ENCODE results near the gene KIF3B. TPM values are rescaled to one million over a fixed set of nuclear protein-coding genes. Genes with fewer than 3 reads are reported as not detected.

The KIF3B gene
- total RNA-seq (2012; rRNA removed), result 21.5 and 21.8 TPM in 2 replicates

GRCh38 chr20:32277361-32278198 is at the start of gene KIF3B:
TSS of gene KIF3B (plus strand) at chr20:32277651. CDS start at chr20:32309778, 32,127 bp downstream.
- Histone ChIP-seq H3K9ac (ENCODE audit: low read depth, low read length) (peak within 1 kb of the TSS; percentile 89), H3K4me2 (ENCODE audit: low read length) (peak within 1 kb of the TSS; percentile 98), H3K27me3 (ENCODE audit: control insufficient read depth, insufficient read depth, low read length) (peaks cover 6% of the 10 kb centered on the region), H3K4me1 (ENCODE audit: control insufficient read depth, insufficient read depth, low read length) (peaks cover 12% of the 10 kb centered on the region), H3K9me3 (replicated peaks; ENCODE audit: low read length) (no peaks in the 10 kb centered on the region), H3K36me3 (ENCODE audit: insufficient read depth, low read length) (peaks cover 2% of the 10 kb centered on the region), H3K4me3 (ENCODE audit: low read length) (peak within 1 kb of the TSS; percentile 93)

GRCh38 chr20:32227744-32228688 is 49.4 kb upstream of the KIF3B start:
- Histone ChIP-seq H3K4me1 (ENCODE audit: control insufficient read depth, insufficient read depth, low read length) (no peaks in the 10 kb centered on the region), H3K36me3 (ENCODE audit: insufficient read depth, low read length) (peaks cover 55% of the 10 kb centered on the region), H3K9ac (ENCODE audit: low read depth, low read length) (no peak overlapping the region), H3K27me3 (ENCODE audit: control insufficient read depth, insufficient read depth, low read length) (no peaks in the 10 kb centered on the region), H3K4me3 (ENCODE audit: low read length) (no peak overlapping the region), H3K4me2 (ENCODE audit: low read length) (no peak overlapping the region), H3K9me3 (replicated peaks; ENCODE audit: low read length) (no peaks in the 10 kb centered on the region)

- no peak overlapping the region for H3K4me3 ChIP-seq (ENCODE audit: low read length)
- H3K4me2 ChIP-seq (ENCODE audit: low read length), result no peak overlapping the region
- no peak overlapping the region for H3K9ac ChIP-seq (ENCODE audit: low read depth, low read length)
- peaks cover 54% of the 10 kb centered on the region for H3K36me3 ChIP-seq (ENCODE audit: insufficient read depth, low read length)
- H3K4me1 ChIP-seq (ENCODE audit: control insufficient read depth, insufficient read depth, low read length), result no peaks in the 10 kb centered on the region
- H3K9me3 ChIP-seq (replicated peaks; ENCODE audit: low read length), result no peaks in the 10 kb centered on the region
- H3K27me3 ChIP-seq (ENCODE audit: control insufficient read depth, insufficient read depth, low read length), result no peaks in the 10 kb centered on the region
Measured at GRCh38 chr20:32229251-32229747, 48.2 kb upstream of the KIF3B start.

GRCh38 chr20:32230707-32231106 is 46.7 kb upstream of the KIF3B start:
- H3K9ac ChIP-seq (ENCODE audit: low read depth, low read length), result no peak overlapping the region
- no peaks in the 10 kb centered on the region for H3K27me3 ChIP-seq (ENCODE audit: control insufficient read depth, insufficient read depth, low read length)
- no peaks in the 10 kb centered on the region for H3K4me1 ChIP-seq (ENCODE audit: control insufficient read depth, insufficient read depth, low read length)
- H3K9me3 ChIP-seq (replicated peaks; ENCODE audit: low read length), result no peaks in the 10 kb centered on the region
- H3K4me2 ChIP-seq (ENCODE audit: low read length), result no peak overlapping the region
- peaks cover 68% of the 10 kb centered on the region for H3K36me3 ChIP-seq (ENCODE audit: insufficient read depth, low read length)
- H3K4me3 ChIP-seq (ENCODE audit: low read length), result no peak overlapping the region

- H3K4me3 ChIP-seq (ENCODE audit: low read length), result no peak overlapping the region
- no peak overlapping the region for H3K4me2 ChIP-seq (ENCODE audit: low read length)
- no peaks in the 10 kb centered on the region for H3K9me3 ChIP-seq (replicated peaks; ENCODE audit: low read length)
- H3K9ac ChIP-seq (ENCODE audit: low read depth, low read length), result no peak overlapping the region
- peaks cover 73% of the 10 kb centered on the region for H3K36me3 ChIP-seq (ENCODE audit: insufficient read depth, low read length)
- H3K4me1 ChIP-seq (ENCODE audit: control insufficient read depth, insufficient read depth, low read length), result no peaks in the 10 kb centered on the region
- no peaks in the 10 kb centered on the region for H3K27me3 ChIP-seq (ENCODE audit: control insufficient read depth, insufficient read depth, low read length)
Measured at GRCh38 chr20:32231245-32231644, 46.2 kb upstream of the KIF3B start.

- no peak overlapping the region for H3K4me3 ChIP-seq (ENCODE audit: low read length)
- peaks cover 70% of the 10 kb centered on the region for H3K36me3 ChIP-seq (ENCODE audit: insufficient read depth, low read length)
- no peak overlapping the region for H3K4me2 ChIP-seq (ENCODE audit: low read length)
- no peaks in the 10 kb centered on the region for H3K9me3 ChIP-seq (replicated peaks; ENCODE audit: low read length)
- H3K9ac ChIP-seq (ENCODE audit: low read depth, low read length), result no peak overlapping the region
- H3K27me3 ChIP-seq (ENCODE audit: control insufficient read depth, insufficient read depth, low read length), result no peaks in the 10 kb centered on the region
- H3K4me1 ChIP-seq (ENCODE audit: control insufficient read depth, insufficient read depth, low read length), result no peaks in the 10 kb centered on the region
Measured at GRCh38 chr20:32231847-32232246, 45.6 kb upstream of the KIF3B start.

- Histone ChIP-seq H3K4me2 (ENCODE audit: low read length) (no peak overlapping the region), H3K4me3 (ENCODE audit: low read length) (no peak overlapping the region), H3K4me1 (ENCODE audit: control insufficient read depth, insufficient read depth, low read length) (no peaks in the 10 kb centered on the region), H3K36me3 (ENCODE audit: insufficient read depth, low read length) (peaks cover 68% of the 10 kb centered on the region), H3K27me3 (ENCODE audit: control insufficient read depth, insufficient read depth, low read length) (no peaks in the 10 kb centered on the region), H3K9me3 (replicated peaks; ENCODE audit: low read length) (no peaks in the 10 kb centered on the region), H3K9ac (ENCODE audit: low read depth, low read length) (no peak overlapping the region)
Measured at GRCh38 chr20:32232326-32232886, 45.0 kb upstream of the KIF3B start.

- Histone ChIP-seq H3K27me3 (ENCODE audit: control insufficient read depth, insufficient read depth, low read length) (no peaks in the 10 kb centered on the region), H3K4me3 (ENCODE audit: low read length) (no peak overlapping the region), H3K9ac (ENCODE audit: low read depth, low read length) (no peak overlapping the region), H3K4me2 (ENCODE audit: low read length) (no peak overlapping the region), H3K4me1 (ENCODE audit: control insufficient read depth, insufficient read depth, low read length) (no peaks in the 10 kb centered on the region), H3K36me3 (ENCODE audit: insufficient read depth, low read length) (peaks cover 63% of the 10 kb centered on the region), H3K9me3 (replicated peaks; ENCODE audit: low read length) (no peaks in the 10 kb centered on the region)
Measured at GRCh38 chr20:32233286-32233685, 44.2 kb upstream of the KIF3B start.

GRCh38 chr20:32234135-32234808 is 43.2 kb upstream of the KIF3B start:
- Histone ChIP-seq H3K9me3 (replicated peaks; ENCODE audit: low read length) (no peaks in the 10 kb centered on the region), H3K4me3 (ENCODE audit: low read length) (no peak overlapping the region), H3K27me3 (ENCODE audit: control insufficient read depth, insufficient read depth, low read length) (no peaks in the 10 kb centered on the region), H3K9ac (ENCODE audit: low read depth, low read length) (no peak overlapping the region), H3K36me3 (ENCODE audit: insufficient read depth, low read length) (peaks cover 54% of the 10 kb centered on the region), H3K4me2 (ENCODE audit: low read length) (no peak overlapping the region), H3K4me1 (ENCODE audit: control insufficient read depth, insufficient read depth, low read length) (no peaks in the 10 kb centered on the region)

- Histone ChIP-seq H3K36me3 (ENCODE audit: insufficient read depth, low read length) (peaks cover 49% of the 10 kb centered on the region), H3K9me3 (replicated peaks; ENCODE audit: low read length) (no peaks in the 10 kb centered on the region), H3K4me2 (ENCODE audit: low read length) (no peak overlapping the region), H3K4me1 (ENCODE audit: control insufficient read depth, insufficient read depth, low read length) (no peaks in the 10 kb centered on the region), H3K9ac (ENCODE audit: low read depth, low read length) (no peak overlapping the region), H3K27me3 (ENCODE audit: control insufficient read depth, insufficient read depth, low read length) (no peaks in the 10 kb centered on the region), H3K4me3 (ENCODE audit: low read length) (no peak overlapping the region)
Measured at GRCh38 chr20:32235331-32236047, 42.0 kb upstream of the KIF3B start.

Measured in skeletal muscle satellite cell (primary cell).